ENCODE data around the gene SNX27. TPM values are rescaled to one million over a fixed set of nuclear protein-coding genes. Genes with fewer than 3 reads are reported as not detected.
A peak's percentile ranks its signal among the peaks of the same experiment; 100 is the strongest.

The SNX27 gene
- total and polyA plus RNA-seq, 2 donors (not counting 1 experiment from before 2014, with no cell fraction given): 29.5 to 38.1 TPM

DNA sequence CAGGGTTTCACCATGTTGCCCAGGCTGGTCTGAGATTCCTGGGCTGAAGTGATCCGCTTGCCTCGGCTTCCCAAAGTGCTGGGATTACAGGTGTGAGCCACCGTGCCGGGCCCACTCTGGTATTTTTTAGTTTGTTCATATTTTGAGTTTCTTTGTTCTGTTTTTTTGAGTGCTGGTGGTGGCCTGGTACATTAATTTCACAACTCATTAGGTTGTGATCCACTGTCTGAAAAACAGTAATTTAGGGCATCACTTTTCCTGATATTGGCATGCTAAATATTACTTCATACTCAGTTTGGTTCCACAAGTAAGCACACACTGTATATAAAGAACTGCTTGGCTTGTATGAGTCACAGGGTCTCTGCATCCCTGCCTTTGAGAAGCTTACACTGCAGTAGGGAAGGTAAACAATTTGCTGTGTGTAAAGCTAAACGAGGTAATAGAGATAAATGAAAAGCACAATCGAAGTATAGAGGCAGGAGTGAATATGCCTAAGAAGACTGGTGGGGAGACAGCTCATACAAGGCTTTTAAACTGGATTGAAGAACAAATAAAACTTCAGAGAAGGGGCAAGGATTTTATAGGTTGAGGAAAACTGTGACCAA, 7.7 kb downstream of the SNX27 start:
- Histone ChIP-seq H3K9ac (ENCODE audit: insufficient read depth, low read length) (no peak overlapping the region), H3K27ac (ENCODE audit: insufficient read depth, low read length) (peak overlapping the region; percentile 42), H3K4me1 (ENCODE audit: control insufficient read depth, extremely low read depth, insufficient read depth, low read length) (peaks cover 6% of the 10 kb centered on the region), H3K4me3 (replicated peaks in 1 of 4; ENCODE audit: control extremely low read depth in 1 of 4, insufficient read depth in 1 of 4, low read depth in 3 of 4, low read length in 4 of 4) (peak overlapping the region in 1 of 4 experiments; percentile 0), H3K36me3 (ENCODE audit: control insufficient read depth, insufficient read depth, low read length) (no peaks in the 10 kb centered on the region), H2AFZ (ENCODE audit: low read length) (no peak overlapping the region), H3K9me3 (ENCODE audit: control insufficient read depth, insufficient read depth, low read depth, low read length) (no peaks in the 10 kb centered on the region), H3K4me2 (ENCODE audit: extremely low read depth, insufficient read depth, low read length) (peak overlapping the region; percentile 32), H3K27me3 (ENCODE audit: control insufficient read depth, insufficient read depth, low read length) (no peaks in the 10 kb centered on the region), H4K20me1 (ENCODE audit: control insufficient read depth, extremely low read depth, insufficient read depth, low read length) (no peaks in the 10 kb centered on the region), H3K79me2 (ENCODE audit: control insufficient read depth, insufficient read depth, low read length) (peaks cover 12% of the 10 kb centered on the region)
- no peak for TF ChIP-seq EZH2 (IDR thresholded peaks at IDR 0.05; ENCODE audit: low read length, missing control alignments)
- TF ChIP-seq, protein P1, sequence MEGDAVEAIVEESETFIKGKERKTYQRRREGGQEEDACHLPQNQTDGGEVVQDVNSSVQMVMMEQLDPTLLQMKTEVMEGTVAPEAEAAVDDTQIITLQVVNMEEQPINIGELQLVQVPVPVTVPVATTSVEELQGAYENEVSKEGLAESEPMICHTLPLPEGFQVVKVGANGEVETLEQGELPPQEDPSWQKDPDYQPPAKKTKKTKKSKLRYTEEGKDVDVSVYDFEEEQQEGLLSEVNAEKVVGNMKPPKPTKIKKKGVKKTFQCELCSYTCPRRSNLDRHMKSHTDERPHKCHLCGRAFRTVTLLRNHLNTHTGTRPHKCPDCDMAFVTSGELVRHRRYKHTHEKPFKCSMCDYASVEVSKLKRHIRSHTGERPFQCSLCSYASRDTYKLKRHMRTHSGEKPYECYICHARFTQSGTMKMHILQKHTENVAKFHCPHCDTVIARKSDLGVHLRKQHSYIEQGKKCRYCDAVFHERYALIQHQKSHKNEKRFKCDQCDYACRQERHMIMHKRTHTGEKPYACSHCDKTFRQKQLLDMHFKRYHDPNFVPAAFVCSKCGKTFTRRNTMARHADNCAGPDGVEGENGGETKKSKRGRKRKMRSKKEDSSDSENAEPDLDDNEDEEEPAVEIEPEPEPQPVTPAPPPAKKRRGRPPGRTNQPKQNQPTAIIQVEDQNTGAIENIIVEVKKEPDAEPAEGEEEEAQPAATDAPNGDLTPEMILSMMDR (conservative IDR thresholded peaks at IDR 0.05 in 1 of 2, IDR thresholded peaks at IDR 0.05 in 1 of 2; ENCODE audit: low read depth in 1 of 2, low read length in 2 of 2): no peak
- peak; percentile 62 to 75 for DNase-seq (ENCODE audit: low read depth in 2 of 2)

GRCh38 chr1:151620286-151620685, 8.4 kb downstream of the SNX27 start:
- peaks cover 6% of the 10 kb centered on the region for H3K4me1 ChIP-seq (ENCODE audit: control insufficient read depth, extremely low read depth, insufficient read depth, low read length)
- peak overlapping the region; percentile 42 for H3K27ac ChIP-seq (ENCODE audit: insufficient read depth, low read length)
- TF ChIP-seq, protein P1 (conservative IDR thresholded peaks at IDR 0.05 in 1 of 2, IDR thresholded peaks at IDR 0.05 in 1 of 2; ENCODE audit: low read depth in 1 of 2, low read length in 2 of 2): no peak
- no peak for TF ChIP-seq EZH2 (IDR thresholded peaks at IDR 0.05; ENCODE audit: low read length, missing control alignments)
- no peaks in the 10 kb centered on the region for H3K36me3 ChIP-seq (ENCODE audit: control insufficient read depth, insufficient read depth, low read length)
- no peaks in the 10 kb centered on the region for H4K20me1 ChIP-seq (ENCODE audit: control insufficient read depth, extremely low read depth, insufficient read depth, low read length)
- H3K79me2 ChIP-seq (ENCODE audit: control insufficient read depth, insufficient read depth, low read length): peaks cover 12% of the 10 kb centered on the region
- no peak overlapping the region for H2AFZ ChIP-seq (ENCODE audit: low read length)
- H3K27me3 ChIP-seq (ENCODE audit: control insufficient read depth, insufficient read depth, low read length): no peaks in the 10 kb centered on the region
- no peak overlapping the region for H3K4me2 ChIP-seq (ENCODE audit: extremely low read depth, insufficient read depth, low read length)
- H3K9ac ChIP-seq (ENCODE audit: insufficient read depth, low read length): no peak overlapping the region
- no peaks in the 10 kb centered on the region for H3K9me3 ChIP-seq (ENCODE audit: control insufficient read depth, insufficient read depth, low read depth, low read length)
- peak in 1 of 2 donors; percentile 79 for DNase-seq (ENCODE audit: low read depth in 2 of 2)
- peak overlapping the region in 1 of 4 experiments; percentile 0 for H3K4me3 ChIP-seq (replicated peaks in 1 of 4; ENCODE audit: control extremely low read depth in 1 of 4, insufficient read depth in 1 of 4, low read depth in 3 of 4, low read length in 4 of 4)

DNA sequence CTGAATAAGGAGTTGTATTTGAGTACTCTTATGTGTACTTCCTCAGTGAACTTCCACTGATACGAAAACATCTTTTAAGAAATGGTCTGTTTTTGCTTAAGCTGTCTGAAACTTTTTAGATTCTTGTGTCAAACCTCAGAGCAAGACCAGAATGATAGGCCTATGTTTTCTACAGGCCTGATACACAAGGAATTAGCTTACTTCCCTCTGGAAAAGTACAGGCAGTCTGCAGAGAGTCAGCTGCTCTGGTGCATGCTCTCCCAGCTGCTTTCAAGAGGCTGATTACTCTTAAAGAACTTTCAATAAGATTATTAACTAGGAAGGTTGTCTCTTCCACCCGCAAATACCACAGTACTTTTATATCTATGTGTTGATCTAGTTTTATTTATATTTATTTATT, 9.5 kb downstream of the SNX27 start:
- H3K4me1 ChIP-seq (ENCODE audit: control insufficient read depth, extremely low read depth, insufficient read depth, low read length): peaks cover 6% of the 10 kb centered on the region
- no peaks in the 10 kb centered on the region for H3K36me3 ChIP-seq (ENCODE audit: control insufficient read depth, insufficient read depth, low read length)
- peaks cover 10% of the 10 kb centered on the region for H3K79me2 ChIP-seq (ENCODE audit: control insufficient read depth, insufficient read depth, low read length)
- DNase-seq (ENCODE audit: low read depth in 2 of 2): no peak
- TF ChIP-seq EZH2 (IDR thresholded peaks at IDR 0.05; ENCODE audit: low read length, missing control alignments): no peak
- TF ChIP-seq, protein P1 (conservative IDR thresholded peaks at IDR 0.05 in 1 of 2, IDR thresholded peaks at IDR 0.05 in 1 of 2; ENCODE audit: low read depth in 1 of 2, low read length in 2 of 2): no peak
- H4K20me1 ChIP-seq (ENCODE audit: control insufficient read depth, extremely low read depth, insufficient read depth, low read length): no peaks in the 10 kb centered on the region
- no peak overlapping the region for H2AFZ ChIP-seq (ENCODE audit: low read length)
- no peaks in the 10 kb centered on the region for H3K27me3 ChIP-seq (ENCODE audit: control insufficient read depth, insufficient read depth, low read length)
- no peaks in the 10 kb centered on the region for H3K9me3 ChIP-seq (ENCODE audit: control insufficient read depth, insufficient read depth, low read depth, low read length)
- H3K4me3 ChIP-seq (replicated peaks in 1 of 4; ENCODE audit: control extremely low read depth in 1 of 4, insufficient read depth in 1 of 4, low read depth in 3 of 4, low read length in 4 of 4): no peak overlapping the region
- H3K9ac ChIP-seq (ENCODE audit: insufficient read depth, low read length): no peak overlapping the region
- no peak overlapping the region for H3K4me2 ChIP-seq (ENCODE audit: extremely low read depth, insufficient read depth, low read length)
- H3K27ac ChIP-seq (ENCODE audit: insufficient read depth, low read length): no peak overlapping the region

All from fibroblast of lung (primary cell).